ENCODE data around the gene SEMA6D.

The SEMA6D gene, protein sequence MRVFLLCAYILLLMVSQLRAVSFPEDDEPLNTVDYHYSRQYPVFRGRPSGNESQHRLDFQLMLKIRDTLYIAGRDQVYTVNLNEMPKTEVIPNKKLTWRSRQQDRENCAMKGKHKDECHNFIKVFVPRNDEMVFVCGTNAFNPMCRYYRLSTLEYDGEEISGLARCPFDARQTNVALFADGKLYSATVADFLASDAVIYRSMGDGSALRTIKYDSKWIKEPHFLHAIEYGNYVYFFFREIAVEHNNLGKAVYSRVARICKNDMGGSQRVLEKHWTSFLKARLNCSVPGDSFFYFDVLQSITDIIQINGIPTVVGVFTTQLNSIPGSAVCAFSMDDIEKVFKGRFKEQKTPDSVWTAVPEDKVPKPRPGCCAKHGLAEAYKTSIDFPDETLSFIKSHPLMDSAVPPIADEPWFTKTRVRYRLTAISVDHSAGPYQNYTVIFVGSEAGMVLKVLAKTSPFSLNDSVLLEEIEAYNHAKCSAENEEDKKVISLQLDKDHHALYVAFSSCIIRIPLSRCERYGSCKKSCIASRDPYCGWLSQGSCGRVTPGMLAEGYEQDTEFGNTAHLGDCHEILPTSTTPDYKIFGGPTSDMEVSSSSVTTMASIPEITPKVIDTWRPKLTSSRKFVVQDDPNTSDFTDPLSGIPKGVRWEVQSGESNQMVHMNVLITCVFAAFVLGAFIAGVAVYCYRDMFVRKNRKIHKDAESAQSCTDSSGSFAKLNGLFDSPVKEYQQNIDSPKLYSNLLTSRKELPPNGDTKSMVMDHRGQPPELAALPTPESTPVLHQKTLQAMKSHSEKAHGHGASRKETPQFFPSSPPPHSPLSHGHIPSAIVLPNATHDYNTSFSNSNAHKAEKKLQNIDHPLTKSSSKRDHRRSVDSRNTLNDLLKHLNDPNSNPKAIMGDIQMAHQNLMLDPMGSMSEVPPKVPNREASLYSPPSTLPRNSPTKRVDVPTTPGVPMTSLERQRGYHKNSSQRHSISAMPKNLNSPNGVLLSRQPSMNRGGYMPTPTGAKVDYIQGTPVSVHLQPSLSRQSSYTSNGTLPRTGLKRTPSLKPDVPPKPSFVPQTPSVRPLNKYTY

DNA sequence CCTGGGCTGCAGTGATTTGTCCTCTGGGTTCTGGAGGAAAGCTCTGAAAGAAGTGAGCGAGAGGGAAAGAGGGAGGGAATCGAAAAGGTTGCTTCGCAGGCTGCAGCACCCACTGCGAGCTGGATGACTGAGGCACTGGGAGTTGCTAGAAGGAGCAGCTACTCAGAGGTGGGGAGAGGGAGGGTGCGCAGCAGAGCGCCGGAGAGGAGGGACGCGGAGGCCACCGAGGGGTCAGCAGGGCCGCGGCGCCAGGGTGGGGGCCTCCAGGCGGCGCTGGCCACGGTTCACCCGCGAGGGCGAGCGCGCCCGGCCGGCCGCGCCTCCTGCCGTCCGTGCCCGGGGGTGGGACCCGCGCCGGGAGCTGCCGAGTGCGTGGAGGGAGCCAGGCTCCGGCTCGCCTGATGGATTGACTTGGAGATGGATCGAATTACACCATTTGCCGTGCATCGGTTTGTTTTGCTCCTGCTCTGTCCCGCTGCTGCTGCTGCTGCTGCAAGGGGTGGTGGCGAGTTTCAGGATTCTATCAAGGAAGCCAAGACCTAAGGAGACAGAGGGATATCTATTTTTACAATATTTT is at the start of gene SEMA6D:
SEMA6D (plus strand) TSS at position 470 of the 577 bp plus-strand sequence. CDS start 42,294 bp downstream, outside the sequence.
- no peak for DNase-seq

DNA sequence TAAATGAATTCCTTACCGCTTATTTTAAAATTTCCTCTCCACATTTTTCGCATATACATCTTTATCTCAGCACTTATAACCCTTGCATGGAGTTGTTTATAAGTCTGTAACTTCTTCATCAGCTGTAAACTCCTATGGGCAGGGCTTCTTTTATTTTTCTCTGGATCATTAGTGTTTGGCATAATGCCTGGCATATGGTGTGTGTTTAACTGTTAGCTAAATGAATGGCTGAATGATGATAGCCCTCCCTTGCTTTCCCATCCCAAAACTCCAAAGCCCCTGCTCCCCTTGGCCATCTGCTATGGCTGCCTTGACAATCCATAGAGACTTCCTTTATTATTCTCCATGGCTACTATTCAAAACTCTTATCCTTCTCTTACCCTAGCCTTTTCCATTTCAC is 48.1 kb upstream of the SEMA6D start:
- DNase-seq, result no peak

DNA sequence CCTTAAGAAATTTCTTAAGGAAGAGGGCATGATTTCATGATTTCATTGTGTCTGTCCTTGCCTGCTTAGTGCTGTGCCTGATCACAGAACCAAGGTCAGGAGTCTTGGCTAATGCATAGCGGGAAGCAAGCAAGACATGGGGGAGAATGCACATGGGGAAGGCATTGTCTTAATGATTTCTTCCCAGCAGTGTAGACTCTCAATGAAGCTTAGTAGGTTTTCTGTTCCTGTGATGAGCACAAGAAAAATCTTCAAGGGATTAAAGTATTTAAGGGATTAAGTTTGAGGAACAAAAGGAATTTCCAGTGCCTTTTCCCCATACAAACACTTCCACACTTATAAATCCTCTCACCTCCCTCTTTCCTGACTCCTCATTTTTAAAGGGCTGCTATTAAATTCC is 46.9 kb upstream of the SEMA6D start:
- DNase-seq, result no peak

DNA sequence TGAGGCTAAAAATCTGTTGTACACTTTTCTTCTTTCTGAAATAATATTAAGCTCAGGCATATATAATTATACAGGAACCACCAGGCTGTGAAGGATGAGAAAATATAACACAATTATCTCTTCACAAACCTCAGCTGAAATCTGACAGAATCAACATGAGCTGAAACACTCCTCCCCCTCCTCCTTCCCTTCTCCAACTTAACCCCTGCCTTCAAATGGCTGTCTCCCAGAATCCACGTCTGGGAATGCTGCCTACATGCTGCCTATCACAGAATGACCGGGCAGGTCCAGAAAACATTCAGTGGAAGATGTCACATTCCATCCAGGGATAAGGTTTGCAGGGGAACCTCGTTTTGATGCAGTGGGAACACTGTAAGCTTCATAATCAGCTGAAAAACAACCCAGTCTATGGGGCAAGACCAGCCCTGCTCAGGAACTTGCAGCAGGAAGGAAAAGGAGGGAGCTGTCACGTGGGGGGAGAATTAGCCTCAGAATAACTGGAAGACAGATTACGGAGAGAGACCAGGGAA is 44.0 kb upstream of the SEMA6D start:
- no peak for DNase-seq

DNA sequence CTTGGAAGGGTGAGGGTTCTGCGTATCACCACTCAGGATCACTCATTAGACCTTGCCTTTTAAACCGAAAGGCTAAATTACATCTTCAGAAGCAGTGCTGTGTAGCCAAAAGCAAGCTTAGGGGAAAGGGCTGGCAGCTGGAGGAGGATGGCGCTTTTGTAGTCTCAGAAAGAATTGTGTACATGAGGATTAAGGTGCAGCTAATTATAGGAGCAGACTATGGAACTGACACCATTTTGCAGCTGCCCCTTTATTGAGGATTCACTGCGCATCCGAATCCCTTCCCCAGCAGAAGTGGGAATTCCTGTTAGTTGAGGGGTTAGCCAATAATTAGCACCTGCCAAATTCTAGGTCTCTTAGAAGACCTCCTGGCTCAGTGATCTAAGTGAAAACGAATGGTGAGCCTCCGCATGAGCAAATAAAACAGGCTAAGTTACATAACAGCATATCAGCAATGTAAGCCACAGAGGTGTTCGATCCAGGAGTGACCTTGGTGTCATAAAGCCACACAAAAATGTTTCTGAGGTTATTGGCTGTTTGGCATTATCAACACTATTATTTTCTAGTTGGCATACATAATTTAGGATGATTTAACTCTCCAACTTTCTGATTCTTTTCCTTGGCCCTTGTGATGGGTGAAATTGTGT is 42.6 kb upstream of the SEMA6D start:
- no peak for DNase-seq

DNA sequence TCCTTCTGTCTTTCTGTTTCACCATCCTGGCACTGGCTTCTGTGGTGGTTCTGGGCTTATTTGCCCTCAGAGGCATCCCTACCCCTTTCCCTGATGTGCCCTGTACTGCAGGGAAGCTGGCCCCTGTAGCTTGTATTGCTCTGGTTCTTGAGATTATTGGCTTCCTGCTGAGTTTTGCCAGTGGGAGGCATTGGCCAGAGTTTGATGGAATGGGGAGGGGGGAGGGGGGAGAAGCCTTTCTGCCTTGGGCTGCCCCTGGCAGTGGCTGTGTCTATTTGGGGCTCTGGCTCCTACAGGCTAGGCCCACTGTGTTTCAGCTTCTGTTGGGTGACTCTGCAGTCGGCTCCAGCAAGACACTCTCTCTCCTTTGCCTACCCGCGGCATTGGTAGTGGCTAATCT is 41.6 kb upstream of the SEMA6D start:
- DNase-seq, result no peak

DNA sequence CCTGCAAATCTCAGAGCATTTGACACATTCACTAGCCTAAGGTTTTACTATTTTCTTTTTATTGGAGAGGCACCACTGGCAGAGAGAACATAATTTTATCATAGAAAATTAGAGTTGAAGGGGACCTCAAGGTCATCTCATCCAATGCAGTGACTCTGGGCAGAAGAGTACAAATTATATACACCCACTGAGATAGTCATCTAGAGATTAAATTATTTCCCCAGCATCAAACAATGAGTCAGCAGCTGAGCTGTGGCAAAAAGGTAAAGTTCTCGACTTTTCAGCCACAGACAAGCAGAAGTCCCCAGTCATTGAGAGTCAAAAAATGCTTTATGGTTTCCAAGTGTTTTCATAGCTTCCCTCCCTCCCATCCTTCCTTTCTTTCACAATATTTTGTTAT is 39.3 kb upstream of the SEMA6D start:
- no peak for DNase-seq

DNA sequence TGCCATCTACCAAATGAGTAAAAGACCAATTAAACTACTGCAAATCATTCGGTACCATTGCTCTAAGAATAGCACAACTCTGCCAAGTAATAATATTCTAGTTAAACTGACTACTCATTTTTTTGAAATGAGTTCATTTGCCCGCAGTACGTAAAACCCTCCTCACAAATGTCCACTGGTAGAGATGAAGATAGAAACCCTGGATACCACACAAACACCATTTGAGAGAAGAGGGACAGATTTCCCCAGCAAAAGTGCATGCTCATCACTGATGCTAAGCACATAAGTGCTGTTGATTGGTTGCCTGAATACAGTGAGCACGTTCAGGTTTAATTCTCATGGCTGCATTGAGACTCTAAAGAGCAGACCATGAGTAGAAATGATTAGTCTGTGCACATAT is 34.6 kb upstream of the SEMA6D start:
- no peak for DNase-seq

DNA sequence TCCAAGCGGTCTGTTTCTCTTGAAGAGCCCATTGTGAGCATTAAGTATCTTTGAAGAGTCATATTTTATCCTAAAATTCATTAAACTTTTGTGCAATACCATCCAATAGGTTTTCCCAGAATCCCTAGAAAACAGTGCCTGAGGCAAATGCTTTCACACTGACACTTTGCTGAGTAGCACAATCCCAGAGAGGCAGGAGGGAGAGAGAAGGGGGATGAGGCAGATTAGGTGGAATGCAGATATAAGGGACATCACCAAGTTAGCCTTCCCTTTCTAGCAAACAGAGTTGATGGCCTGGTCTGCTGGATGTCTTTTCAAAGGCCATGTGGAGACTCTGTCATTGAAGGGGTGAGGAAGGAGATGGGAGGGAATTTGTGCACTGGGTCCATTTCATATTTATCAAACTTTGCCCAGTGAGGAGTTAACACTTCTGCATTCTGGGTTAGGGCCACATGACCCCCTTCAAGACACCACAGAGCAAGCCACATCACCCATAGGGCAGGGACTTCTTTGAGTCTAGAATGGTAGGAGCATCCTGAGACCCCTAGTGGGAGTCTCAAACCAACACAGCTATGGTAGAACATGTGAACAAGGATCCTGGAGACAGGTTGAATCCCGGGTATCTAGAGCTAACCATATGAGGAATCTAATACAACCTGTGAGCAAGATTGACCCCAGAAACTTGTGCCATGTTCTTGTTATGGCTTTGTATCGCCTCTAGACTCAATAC is 32.0 kb upstream of the SEMA6D start:
- no peak for DNase-seq

DNA sequence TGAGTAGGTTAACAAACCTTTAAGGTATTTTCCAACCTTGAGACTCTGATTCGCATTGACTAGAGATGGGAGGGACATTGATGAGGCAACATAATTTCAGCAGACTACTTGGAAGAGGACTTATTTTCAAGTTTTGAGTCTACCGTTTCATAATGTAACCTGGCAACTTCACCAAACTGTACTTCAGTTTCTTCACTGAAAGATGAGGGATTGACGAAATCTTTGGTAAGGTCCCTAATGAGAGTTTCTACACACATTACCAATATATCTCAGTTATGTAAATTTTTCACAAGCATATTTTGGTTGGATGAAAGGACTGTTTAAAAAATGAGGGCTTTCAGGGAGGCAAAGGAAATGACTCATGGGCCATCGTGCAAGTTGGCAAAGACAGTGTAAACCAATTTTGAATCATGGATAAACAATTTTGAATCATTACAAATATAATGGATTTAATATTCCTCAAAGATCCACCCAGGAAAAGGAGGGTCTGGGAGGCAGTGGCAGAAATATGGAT is 28.7 kb upstream of the SEMA6D start:
- DNase-seq, result no peak

DNA sequence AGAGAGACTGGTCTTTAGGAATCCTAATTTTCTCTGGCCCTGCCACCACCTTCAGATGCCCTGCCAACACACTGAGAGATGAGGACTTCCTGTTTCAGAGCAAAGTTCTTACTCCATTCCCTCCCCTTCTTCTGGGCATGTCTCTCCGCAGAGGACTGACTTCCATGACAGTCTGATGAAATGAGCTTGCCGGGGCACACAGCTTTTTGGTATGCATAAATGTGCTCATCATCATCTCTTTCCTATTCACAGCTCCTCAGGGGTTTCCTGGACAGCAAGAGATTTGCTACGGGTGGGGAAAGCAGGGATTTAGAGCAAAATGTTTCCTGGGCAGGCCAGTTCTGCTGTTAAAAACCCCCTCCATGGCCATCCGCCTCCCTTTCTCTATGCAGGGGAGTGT is 27.6 kb upstream of the SEMA6D start:
- no peak for DNase-seq

DNA sequence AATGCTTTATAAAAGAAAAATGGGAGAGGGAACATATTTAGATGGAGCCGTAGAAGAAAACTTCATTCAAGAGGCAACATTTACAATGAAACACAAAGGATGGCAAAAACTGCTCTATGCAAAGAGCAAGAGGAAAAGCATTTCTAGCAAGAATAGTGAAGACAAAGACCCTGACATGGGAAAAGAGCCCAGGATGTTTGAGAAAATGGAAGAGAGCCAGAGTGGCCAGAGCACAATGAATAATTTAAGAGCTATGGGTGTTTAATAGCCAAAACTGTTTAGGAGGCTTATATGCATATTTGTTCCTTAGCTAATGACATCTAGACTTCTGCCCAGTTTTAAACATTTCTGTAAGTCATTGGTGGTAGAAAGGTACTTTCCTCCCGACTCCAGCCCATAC is 25.4 kb upstream of the SEMA6D start:
- DNase-seq, result no peak

DNA sequence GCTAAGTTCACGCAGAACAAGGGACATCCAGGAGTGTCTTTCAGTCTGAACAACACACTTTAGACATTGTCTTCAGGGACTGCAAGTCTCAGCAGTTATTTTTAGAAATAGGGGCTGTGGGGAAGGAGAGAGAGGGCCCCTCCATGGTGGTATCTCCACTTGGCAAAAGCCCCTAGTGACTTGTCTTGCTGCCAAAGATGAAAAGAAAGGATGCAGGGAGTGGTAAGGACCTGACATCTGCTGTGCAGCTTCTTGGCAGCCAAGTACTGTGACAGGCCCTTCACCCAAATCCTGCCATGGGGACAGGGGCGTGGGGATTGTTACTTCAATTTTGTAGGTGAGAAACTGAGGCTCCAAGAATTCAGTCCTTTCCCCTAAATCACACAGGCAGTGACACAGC is 21.0 kb upstream of the SEMA6D start:
- no peak for DNase-seq

DNA sequence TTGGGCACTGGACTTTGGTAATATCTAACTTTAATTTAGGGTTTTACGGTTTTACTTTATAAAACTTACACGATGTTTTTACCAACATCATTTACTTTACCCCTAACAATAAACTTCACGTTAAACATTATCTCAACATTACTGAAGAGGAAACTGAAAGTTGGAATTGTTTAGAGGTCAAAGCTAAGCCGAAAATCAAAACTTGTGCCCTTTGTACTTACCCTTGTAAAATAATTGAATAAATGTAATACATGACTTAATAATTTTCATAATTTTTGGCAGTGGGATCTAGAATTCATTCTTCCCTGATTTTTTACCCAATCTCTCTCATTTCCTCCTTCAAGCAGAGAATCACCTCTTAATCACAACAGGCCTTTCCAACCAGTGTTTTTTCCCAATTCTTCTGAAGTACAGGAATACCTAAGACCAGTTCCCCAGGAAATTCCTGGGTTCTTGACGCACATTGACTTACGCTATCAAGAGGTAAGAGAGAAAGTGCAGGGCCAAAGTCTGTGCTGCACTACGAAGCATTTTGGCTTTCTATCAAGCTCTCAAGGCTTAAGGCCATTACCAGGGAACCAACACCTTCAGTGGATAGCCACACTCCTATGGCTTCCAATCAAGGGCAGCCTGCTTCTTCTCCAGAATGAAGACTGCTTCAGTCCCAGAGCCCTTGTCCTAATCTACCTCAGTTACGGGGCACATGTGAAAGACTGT is 11.9 kb upstream of the SEMA6D start:
- no peak for DNase-seq

DNA sequence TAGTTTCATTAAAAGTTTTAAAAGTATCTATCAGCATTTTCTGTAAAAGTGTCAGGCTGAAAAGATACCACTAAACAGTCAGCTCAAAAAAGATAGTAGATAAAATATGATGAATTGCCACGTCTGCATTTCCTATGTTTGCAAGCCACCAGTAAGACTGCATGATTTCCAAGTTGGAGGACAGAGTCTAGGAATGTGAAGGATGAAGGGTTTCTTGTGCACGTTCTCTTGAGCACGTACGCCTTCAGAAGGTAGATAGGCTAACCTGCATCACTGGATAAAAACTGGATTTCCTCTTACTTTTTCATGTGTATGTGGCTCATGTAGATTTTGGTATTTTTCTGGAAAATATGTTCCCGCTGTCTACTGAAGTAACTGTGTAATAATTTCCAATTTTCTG is 9.9 kb upstream of the SEMA6D start:
- no peak for DNase-seq

DNA sequence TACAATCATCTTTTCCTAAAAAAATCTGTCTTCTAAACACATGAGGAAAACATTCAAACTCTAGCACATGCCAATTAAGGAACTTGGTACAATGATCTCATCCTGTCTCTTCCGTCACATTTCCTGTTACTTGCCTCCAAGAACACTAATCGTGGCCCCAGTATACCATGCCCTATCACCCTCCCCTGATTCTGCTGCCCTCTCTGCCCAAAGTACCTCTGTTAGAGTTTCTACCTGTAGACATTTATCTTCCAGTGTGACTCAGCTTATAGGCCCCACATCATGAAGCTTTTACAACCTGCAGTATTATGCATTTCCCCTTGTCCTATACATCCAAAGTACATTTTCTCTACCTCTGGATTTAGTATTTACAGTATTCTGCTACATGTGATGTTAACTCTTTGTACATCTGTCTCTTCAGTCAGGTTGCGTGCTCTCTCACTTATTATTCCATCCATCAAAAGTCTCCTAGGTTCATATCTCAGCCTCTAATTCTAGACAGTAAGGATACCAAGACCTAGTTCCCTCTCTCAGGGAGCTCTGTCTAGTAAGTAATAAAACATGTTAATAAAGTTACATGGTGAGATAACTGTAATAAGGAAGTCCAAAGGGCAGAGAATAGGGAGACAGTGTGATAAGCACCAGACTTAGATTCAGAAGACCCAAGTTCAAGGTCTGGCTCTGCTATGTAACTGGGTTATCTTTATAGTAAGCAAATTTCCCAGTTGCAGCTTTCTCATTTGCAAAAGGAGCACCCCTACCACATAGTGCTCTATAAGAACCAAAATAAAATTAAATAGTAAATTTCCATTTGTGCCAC is 8.9 kb upstream of the SEMA6D start:
- DNase-seq, result no peak

DNA sequence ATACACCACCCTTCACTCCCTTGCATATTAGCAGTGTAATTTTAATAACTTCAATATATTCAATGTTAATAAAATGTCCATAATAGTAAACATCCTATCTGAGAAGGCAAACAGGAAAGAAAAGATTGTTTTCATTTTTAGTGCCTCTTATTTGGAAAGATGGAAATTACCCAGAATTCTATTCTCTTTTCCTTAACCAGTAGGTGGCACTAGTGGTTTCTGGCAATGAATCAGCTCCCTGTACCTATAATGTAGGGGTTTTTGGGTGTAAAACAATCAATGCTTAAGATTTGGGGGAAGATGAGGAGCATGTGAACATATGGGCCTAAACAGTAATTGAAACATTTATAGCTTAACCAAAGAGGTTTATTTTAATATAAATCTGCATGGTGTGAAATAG is 5.7 kb upstream of the SEMA6D start:
- DNase-seq, result no peak

DNA sequence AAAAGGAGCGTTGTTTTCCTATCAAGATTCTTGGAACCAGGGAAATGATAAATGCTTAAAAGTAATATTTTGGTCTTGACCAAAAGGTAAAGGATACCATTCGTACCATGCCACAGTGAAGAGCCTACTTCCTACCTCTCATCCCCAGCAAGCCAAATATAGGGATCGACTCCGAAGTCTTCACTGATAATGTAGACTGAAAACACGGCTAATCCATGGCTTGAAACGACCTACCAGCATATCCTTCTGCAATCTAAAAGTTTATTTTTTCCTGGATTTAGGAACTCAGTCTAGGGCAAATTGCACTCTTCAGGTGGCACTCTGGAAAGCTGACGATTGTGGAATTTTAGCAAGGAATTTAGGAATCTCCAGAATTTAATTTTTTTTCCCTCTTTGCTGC is 1.9 kb upstream of the SEMA6D start:
- DNase-seq, result no peak

DNA sequence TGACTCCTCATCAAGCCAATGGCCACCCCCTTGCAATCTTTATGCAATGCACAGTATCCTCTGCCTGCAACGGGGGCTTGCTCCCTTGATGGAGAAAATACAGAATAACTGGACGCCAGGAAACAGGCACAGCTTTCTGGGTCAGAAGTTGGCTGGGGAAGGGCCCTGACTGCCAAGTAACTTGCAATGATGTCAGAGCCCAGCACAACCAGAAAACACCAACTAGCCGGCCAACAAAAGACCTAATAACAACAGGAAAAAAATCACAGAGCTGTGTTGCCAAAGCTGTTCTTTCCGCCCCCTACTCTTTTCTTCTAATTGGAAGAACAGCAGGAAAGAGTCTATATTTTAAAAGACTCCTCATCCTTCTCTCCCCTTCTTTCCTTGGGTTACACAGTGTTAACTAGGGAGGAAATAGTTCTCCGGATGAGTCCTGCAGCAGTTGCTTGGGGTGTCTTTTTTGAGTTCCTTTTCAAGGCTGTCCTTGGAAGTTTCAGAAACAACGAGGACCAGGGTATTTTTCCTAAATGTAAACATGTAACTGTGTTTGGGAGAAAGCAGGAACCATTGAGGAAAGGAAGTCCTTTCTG is 1.4 kb upstream of the SEMA6D start:
- DNase-seq, result no peak

DNA sequence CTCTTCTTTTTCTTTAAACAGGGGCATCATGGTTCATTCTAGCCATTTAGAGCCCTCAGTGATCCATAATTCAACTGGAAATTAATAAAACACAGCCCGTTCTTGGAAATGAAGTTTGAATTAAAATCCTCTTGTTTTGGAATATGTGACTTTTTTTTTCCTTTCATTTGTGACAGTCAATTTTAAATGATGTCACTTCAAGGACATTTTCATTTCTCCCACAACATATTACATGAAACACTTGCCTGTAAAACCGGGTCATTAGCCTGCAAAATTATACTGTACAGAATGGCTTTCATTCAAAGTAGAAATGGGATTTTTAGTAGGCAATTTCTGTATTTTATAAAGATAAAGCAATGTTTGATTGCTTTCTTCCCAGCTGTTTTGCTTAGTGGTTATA is 789 bp upstream of the SEMA6D start:
- no peak for DNase-seq

Measured in activated CD4-positive, alpha-beta T cell treated with anti-CD3 and anti-CD28 coated beads for 1 hour (primary cell).